HG03354 (cell line): ENCODE data around the gene GLYATL1.

Experiments used
- ATAC-seq: cut with Tn5 transposase; IDR thresholded peaks from one replicate; pipeline ENCODE4 v1.9.1; 2021; ENCODE audit warnings: mild to moderate bottlenecking; ENCODE audit not compliant: unreplicated experiment, poor library complexity, severe bottlenecking

Gene GLYATL1

GRCh38 chr11:58939277-58939676 is at the start of gene GLYATL1:
Gene GLYATL1 (plus strand): TSS chr11:58939488. CDS start chr11:58947088, 7,600 bp downstream.
- ATAC-seq: no peak

- ATAC-seq: no peak
Measured at GRCh38 chr11:58893899-58894298, 45.4 kb upstream of the GLYATL1 start.

DNA sequence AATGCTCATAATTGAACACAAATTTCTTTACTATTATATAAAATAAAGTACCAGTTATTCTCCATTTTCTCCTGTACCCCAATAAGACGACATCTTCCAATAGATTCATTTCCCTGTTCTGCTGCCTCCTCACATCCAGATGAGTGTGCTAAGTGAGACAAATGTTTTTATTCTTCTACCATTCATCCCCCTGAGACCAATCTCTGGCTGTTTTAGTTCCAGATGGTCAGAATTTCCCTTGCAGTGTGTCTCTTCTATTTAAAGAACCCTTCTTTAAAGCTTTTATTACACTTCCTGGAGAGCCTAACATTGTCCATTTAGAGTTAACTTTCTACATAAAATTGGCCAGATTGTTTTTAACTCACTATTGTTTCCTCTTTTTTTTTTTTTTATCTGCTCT is 41.2 kb upstream of the GLYATL1 start:
- no peak for ATAC-seq

DNA sequence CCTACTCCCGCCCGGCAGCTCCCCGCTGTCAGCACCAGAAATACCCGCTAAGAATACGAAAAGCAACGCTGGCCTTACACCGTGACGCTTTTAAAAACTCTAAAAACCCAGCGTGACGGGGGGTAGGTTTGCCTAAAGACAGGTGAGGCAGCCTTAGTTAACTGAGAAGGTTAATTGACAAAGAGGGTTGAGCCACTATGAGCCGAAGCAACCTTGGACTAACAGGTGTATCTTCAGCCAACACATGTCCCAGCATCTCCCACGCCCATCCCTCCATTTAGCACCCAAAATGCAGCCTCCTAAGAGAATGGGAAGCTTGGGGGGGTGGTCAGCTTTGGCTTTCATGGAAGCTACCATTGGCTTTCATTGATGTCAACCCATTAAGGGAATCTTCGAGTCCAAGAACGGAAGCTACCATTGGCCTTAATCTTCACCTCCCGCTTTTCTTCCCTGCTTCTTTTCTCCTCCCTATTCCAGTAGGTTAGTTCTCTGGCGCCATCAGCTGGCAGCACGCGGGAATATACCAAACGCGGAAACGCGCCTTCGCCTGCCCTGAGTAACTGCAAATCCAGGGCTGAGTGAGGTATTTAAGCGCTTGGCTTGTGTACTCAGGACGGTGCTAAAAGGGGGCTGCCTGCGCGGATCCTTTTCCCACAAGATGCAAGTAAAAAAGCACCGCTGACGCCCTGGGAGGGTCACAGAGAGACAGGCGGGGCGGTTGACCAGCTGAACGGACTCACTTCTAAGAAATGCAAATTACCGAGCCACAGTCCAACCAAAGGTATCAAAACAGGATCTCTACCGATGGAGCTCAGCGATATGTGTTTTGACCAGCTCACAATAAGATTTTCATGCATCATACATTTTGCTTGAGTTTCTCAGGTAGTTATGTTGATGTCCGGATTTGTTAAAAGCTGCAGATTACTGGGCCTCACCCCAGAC is 38.5 kb upstream of the GLYATL1 start:
- ATAC-seq: no peak

DNA sequence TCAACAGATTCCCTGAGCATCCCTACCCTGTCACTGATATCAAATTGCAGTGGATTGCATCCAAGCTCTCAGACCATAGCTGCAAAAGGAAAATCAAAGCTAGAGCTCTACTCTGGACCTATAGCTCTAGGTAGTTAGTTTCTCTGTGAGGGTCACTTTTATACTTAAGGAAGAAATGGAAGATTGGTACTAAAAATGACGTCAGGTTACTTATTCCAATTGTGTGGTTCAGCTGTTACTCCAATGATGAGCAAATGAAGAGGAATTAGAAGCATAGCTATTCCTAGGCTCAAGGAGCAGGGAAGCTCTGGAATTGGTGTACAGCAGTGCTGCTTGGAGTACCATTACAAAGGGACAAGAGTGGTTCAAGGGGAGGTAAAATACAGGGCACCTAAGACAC is 36.4 kb upstream of the GLYATL1 start:
- ATAC-seq: no peak

DNA sequence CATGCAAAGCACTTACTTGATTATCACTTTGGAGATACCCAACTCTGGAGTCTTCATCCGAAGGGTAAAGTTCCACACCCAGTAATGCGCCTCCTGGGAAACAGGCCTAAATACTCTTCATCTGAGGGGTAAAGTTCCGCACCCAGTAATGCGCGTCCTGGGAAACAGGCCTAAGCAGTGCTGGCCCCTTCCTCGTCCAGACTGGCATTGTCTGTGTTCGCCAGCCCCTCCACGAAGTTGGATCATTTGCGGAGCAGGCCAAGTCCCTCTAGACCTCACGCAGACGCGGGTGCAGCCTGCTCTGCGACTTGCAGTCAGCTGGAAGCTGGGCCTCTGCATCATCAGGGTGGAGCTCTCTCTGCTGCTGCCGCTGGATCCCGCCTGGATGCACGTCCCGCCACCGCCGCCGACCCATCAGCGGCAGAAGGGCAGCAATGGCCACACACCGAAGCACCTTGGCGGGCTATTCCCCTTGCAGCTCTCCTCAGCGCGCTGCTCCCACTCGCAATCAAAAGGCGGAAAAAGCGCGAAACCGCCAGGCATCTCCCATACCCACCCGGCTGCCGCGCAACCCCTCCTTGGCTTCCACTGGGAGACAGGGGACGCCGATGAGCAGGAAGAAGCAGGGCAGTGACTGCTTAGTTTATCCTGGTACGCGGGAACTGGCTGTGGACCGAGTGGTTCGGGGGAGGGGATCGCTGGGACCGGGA is 34.1 kb upstream of the GLYATL1 start:
- ATAC-seq: no peak

GRCh38 chr11:58905721-58906547 is 33.4 kb upstream of the GLYATL1 start:
- ATAC-seq: no peak

DNA sequence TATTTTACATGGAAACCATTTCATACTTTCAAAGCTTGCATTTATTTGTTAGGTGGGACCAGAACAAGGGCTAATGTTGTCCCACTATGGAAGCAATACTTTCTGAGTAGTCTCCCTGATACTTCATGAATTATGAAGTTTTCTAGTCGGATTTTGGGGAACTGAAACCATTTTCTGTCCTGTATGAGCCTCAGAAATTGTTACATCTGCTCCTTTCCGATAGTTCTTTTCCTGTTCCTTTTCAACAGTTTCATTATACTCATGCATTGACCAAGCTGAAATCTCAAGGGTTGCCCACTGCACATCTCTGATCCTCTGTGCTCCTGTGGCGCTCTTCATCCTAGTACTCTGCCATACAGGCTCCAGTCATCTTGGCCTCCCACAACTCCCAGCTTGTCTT is 31.5 kb upstream of the GLYATL1 start:
- ATAC-seq: no peak

GRCh38 chr11:58912124-58912523 is 27.2 kb upstream of the GLYATL1 start:
- ATAC-seq: no peak

- no peak for ATAC-seq
Measured at GRCh38 chr11:58913685-58914084, 25.6 kb upstream of the GLYATL1 start.

DNA sequence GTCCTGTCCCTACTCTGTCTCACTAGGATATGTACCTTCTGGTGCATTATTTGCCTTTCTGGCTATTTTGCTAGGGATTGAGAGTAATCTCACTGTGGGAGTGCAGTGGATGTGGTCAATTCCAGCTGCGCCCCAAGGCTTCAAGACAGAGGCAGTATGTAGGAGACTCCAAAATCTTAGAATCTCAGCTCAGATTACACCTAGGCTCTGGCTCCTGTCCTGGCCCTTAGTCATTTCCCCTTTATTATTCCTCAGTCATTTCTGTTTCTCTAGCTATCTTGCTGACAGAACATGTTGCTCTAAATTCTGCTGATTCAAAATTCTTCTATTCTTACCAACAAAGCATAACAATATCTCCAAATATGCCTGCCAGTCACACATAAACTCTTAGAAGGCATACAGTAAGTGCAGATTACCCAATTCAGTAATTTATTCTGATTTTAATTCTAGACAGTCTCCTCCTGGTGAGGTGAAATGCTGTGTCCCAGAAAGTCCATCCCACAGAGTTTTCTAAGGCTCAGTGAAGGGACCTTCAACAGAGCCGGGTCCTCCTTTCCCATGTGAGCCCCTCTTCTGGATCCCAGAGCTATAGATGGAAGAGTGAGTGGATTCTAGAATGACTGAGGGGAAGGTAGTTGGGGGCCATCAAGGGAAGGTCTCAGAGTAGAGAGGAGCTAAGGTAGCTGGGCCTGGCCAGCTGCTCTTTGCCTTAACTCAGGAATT is 24.3 kb upstream of the GLYATL1 start:
- no peak for ATAC-seq

GRCh38 chr11:58916637-58917036 is 22.7 kb upstream of the GLYATL1 start:
- no peak for ATAC-seq

DNA sequence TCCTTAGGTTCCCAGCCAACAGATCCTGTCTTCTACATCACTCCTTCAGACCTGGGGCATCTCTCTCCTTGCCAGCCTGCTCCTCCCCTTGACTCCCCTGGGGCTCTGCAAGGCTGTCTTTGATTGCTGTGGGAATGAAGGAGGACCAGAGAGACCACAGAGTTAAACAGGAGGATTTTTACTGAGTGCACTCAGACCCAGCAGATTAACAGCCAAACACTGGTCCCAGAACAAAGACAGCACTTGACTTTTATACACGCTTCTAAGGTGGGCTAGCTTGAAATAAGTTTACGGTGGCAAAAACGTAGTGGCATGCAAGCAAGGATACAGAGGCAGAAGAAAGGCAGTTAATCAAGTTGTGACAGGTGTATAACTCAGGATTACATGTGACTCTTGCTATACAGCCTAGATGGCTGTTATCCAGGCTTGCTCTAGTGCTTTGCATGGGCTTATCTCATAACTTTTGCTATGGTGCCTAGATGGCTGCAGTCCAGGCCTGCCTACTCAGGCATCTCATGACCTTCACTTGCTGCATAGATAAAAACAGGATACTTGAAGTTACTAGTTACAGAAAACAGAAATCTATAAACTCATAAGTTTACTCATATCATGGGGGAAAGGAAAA is 22.0 kb upstream of the GLYATL1 start:
- no peak for ATAC-seq

DNA sequence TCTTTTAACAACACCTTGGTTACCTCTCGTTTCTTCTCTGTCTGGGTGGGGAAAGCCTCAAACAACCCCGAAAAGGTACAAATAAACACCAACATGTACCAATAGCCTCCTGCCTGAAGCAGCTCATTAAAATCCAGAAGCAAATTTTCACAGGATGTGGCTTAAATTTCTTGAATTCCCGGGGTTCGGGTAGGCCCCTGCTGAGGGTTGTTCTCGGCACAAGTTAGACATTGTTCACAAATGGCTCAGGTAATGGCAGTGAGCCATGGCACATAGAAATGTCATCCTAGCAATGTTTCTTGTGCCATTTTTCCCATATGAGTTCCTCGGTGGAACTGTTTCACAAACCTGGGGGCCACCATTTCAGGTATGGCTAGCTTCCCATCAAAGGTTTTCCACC is 19.7 kb upstream of the GLYATL1 start:
- no peak for ATAC-seq

GRCh38 chr11:58919980-58920379 is 19.3 kb upstream of the GLYATL1 start:
- no peak for ATAC-seq

- ATAC-seq: no peak
Measured at GRCh38 chr11:58921778-58922390, 17.4 kb upstream of the GLYATL1 start.

DNA sequence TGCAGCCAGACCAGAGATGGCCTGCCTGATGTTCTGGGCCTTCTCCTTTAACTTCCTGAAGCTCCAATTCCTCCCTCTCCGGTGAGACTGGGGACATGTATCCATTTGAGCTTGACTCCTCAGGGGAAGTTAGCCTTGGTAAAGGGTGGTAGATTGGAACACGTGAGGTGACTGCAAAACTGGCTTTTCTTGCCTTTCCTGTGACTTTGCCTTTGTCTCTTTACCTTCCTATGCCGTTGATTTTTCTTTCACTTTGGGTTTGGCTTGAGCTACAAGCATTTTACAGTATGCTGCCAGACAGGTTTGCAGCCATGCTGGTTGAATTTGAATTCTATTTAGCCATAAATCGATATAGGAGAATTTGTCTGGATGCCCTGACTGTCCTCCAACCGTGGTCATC is 16.8 kb upstream of the GLYATL1 start:
- ATAC-seq: no peak

GRCh38 chr11:58923300-58923788 is 15.9 kb upstream of the GLYATL1 start:
- ATAC-seq: peak; percentile 89

GRCh38 chr11:58924230-58924629 is 15.1 kb upstream of the GLYATL1 start:
- no peak for ATAC-seq
